GM10266 (cell line): ENCODE results near the gene DLG2.

ENCODE experiments used
- DNase-seq: peaks from one replicate; pipeline ENCODE4 v3.0.0; 2012; ENCODE audit errors: extremely low spot score
- TF ChIP-seq, protein P1 (sequence below): IDR thresholded peaks from 2 replicates; pipeline ENCODE4 v1.5.1; 2012; ENCODE audit warnings: mild to moderate bottlenecking, low read depth; ENCODE audit not compliant: control insufficient read depth, insufficient read depth; ENCODE audit errors: missing control alignments

Gene DLG2

DNA sequence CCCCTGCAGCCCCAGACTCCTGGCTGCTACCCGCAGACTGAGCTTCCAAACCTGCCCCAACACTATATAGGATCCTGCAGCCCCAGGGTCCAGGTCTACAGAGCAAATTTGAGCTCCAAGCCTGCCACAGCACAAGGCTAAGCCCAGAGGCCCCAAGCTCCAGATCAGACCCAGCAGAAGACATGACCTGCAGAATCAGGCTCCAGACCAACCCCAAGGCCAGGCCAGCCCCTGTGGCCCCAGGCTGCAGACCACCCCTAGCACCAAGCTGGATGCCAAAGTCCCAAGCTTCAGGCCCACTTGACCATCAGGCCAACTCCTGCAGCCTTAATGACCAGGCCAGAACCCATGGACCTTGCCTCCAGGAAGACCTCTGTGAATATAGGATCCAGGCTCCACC is 145.3 kb downstream of the DLG2 start:
- DNase-seq, result no peak

DNA sequence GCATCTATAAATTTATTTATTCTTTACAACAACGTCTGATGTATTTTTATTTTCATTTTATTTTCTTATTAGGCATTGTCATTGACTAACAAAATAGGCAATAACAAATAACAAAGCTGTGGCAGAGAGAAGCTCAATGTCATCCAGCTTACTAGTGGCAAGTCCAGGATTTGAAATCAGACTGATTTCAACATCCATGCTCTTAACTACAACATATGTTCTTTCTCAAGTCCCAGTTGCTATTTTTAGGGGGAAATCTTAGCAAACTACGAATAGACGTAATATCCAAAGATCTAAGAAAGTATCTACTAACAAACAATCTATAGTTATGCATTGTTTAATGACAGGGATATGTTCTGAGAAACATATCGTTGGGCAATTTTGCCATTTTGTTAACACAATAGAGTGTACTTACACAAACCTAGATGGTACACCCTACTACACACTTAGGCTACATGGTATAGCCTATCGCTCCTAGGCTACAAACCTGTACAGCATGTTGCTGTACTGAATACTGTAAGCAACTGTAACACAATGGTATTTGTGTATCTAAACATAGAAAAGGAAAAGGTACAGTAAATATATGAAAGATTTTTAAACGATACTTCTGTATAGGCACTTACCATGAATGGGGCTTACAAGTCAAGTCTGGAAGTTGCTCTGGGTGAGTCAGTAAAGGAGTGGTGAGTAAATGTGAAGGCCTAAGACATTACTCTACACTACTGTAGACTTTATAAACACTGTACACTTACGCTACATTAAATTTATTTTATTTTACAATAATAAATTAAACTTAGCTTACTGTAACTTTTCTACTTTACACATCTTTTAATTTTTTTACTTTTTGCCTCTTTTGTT is 151.3 kb downstream of the DLG2 start:
- DNase-seq, result no peak
- TF ChIP-seq, protein P1, sequence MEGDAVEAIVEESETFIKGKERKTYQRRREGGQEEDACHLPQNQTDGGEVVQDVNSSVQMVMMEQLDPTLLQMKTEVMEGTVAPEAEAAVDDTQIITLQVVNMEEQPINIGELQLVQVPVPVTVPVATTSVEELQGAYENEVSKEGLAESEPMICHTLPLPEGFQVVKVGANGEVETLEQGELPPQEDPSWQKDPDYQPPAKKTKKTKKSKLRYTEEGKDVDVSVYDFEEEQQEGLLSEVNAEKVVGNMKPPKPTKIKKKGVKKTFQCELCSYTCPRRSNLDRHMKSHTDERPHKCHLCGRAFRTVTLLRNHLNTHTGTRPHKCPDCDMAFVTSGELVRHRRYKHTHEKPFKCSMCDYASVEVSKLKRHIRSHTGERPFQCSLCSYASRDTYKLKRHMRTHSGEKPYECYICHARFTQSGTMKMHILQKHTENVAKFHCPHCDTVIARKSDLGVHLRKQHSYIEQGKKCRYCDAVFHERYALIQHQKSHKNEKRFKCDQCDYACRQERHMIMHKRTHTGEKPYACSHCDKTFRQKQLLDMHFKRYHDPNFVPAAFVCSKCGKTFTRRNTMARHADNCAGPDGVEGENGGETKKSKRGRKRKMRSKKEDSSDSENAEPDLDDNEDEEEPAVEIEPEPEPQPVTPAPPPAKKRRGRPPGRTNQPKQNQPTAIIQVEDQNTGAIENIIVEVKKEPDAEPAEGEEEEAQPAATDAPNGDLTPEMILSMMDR, result no peak

More for the DNA sequence above, 145.3 kb downstream of the DLG2 start:
- TF ChIP-seq, protein P1, result no peak

DNA sequence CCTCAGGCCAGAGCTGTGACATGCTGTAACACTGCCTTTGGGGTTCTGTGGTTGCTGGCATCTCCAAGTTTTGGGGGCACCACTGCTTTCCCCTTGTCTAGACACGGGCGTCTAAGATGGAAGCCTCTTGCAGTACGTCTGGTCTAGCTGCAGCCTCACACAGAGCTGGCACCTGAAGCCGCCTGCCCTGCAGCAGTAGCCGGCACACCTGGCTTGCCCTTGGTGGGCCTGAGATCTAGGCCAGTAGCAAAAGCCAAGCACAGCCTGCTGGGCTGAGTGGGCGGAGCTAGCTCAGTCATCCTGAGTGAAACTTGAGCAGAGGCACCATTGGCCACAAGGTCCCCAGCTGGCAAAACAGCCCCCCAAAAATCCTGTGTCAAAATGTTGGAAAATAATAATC is 154.2 kb downstream of the DLG2 start:
- TF ChIP-seq, protein P1, result no peak
- DNase-seq, result no peak

DNA sequence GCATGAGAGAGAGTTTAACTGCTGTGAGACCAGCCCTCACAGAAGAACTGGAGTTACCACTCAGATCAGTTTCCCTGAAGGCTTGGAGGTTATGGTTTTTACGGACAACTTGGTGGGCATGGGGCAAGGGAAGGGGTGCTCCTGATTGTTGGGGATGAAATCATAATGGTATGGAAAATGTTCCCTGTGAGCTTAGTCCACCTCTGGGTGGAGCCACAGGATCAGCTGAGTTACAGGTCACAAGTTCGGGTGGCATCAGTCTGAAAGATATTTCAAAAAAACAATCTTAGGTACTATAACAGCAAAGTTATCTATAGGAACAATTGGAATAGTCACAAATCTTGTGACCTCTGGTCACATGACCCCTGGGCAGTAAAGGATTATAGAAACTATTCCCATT is 162.9 kb downstream of the DLG2 start:
- TF ChIP-seq, protein P1, result no peak
- no peak for DNase-seq

DNA sequence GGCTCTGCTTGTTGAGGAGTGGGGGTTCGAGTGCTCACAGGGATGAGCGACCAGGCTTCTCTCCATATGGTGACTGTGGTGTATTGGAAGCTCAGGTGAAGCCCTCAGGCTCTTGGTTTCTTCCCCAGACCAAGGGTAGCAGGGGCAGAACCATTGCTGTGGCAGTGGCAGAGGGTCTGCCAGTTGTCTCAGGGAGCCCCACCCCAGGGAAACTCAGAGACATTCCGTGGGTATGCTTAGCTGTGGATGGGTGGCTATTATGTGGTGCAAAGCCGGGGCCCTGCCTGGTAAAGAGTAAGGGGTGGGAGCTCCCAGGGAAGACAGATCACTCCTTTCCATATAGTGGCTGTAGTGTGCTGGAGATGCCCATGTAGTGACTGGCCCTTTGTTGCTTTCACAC is 167.8 kb downstream of the DLG2 start:
- DNase-seq, result no peak
- TF ChIP-seq, protein P1, result no peak

DNA sequence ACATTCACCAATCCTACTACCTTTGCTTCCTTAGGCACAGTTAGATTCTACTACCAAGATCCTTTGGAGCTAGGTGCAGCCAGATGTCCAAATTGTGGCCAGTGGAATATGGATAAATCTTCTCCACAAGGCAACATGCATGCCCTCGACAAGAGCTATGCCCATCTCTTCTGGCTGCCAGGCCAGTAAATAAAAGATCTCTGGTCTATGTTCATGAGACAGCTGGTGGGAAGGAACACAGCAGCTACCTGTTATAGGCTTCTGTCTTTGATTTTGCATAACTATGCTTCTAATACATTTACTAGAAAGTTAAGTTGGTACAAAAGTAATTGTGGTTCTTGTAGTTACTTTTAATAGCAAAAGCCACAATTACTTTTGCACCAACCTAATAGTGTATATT is 182.7 kb downstream of the DLG2 start:
- no peak for DNase-seq
- TF ChIP-seq, protein P1, result no peak

DNA sequence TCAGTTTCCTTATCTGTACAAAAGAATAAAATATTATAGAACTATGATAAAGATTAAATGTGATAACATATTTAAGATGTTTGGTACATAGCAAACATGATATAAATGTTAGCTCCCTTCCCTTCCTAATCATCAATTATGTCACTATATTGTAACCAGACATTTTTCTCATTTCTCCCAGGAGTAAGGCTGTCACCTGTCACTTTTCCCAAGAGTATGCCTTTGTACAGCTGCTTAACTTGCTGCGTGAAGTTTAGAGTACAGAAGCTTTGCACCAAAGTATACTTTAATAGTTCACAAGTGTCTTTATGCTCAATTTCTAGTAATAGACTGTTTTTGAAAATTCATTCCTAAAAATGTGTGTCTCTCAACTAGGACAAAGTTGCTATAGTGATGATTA is 186.9 kb downstream of the DLG2 start:
- DNase-seq, result no peak
- TF ChIP-seq, protein P1, result no peak
